GM12801 (cell line): ENCODE measurements around the gene GNAL.

Experiments used
- CTCF ChIP-seq: IDR thresholded peaks from one replicate; pipeline ENCODE4 v1.5.1; 2011; ENCODE audit warnings: control low read depth; ENCODE audit not compliant: insufficient read length; ENCODE audit errors: extremely low read depth

The GNAL gene

GRCh38 chr18:11767935-11768334 is 78.9 kb downstream of the GNAL start:
- TF ChIP-seq CTCF: no peak

GRCh38 chr18:11775436-11776174 is 86.5 kb downstream of the GNAL start:
- TF ChIP-seq CTCF: no peak

GRCh38 chr18:11780042-11780441 is 91.0 kb downstream of the GNAL start:
- TF ChIP-seq CTCF: no peak

GRCh38 chr18:11783716-11784331 is 94.8 kb downstream of the GNAL start:
- no peak for TF ChIP-seq CTCF

GRCh38 chr18:11784674-11785304 is 95.7 kb downstream of the GNAL start:
- no peak for TF ChIP-seq CTCF

- TF ChIP-seq CTCF: no peak
Measured at GRCh38 chr18:11785444-11786055, 96.5 kb downstream of the GNAL start.
